ENCODE measurements around the gene RGN.

DNA sequence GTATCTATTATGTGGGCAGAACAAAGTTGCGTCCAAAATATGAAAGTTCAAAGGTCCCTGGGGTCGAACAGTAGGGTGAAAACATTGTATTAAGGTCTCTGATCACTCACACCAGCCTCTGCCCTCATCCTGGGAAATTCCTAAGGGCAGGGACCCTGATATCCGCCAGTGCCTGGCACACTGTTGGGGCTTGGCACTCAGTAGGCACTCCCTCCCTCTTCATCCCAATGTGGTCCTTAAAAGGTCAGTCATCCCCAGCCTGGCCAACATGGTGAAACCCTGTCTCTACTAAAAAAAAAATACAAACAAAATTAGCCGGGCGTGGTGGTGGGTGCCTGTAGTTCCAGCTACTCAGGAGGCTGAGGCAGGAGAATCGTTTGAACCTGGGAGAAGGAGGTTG, 59.9 kb downstream of the RGN start:
- TF ChIP-seq, protein P1, sequence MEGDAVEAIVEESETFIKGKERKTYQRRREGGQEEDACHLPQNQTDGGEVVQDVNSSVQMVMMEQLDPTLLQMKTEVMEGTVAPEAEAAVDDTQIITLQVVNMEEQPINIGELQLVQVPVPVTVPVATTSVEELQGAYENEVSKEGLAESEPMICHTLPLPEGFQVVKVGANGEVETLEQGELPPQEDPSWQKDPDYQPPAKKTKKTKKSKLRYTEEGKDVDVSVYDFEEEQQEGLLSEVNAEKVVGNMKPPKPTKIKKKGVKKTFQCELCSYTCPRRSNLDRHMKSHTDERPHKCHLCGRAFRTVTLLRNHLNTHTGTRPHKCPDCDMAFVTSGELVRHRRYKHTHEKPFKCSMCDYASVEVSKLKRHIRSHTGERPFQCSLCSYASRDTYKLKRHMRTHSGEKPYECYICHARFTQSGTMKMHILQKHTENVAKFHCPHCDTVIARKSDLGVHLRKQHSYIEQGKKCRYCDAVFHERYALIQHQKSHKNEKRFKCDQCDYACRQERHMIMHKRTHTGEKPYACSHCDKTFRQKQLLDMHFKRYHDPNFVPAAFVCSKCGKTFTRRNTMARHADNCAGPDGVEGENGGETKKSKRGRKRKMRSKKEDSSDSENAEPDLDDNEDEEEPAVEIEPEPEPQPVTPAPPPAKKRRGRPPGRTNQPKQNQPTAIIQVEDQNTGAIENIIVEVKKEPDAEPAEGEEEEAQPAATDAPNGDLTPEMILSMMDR (IDR thresholded peaks at IDR 0.05): no peak
- no peak for TF ChIP-seq POLR2A (IDR thresholded peaks at IDR 0.05)

Data from heart left ventricle (tissue), 13 donors.